ENCODE results near the gene ATIC.

ATIC gene

GRCh38 chr2:215399067-215399716 is 87.3 kb downstream of the ATIC start:
- no peak for DNase-seq (ENCODE audit: low read depth in 3 of 3)

All from stimulated activated CD4-positive, alpha-beta T cell treated with anti-CD3 and anti-CD28 coated beads, TNF-alpha, amount 100 ng/mL, for 48 hours (primary cell).